Measurements from ENCODE around the gene KCNQ1.

DNA sequence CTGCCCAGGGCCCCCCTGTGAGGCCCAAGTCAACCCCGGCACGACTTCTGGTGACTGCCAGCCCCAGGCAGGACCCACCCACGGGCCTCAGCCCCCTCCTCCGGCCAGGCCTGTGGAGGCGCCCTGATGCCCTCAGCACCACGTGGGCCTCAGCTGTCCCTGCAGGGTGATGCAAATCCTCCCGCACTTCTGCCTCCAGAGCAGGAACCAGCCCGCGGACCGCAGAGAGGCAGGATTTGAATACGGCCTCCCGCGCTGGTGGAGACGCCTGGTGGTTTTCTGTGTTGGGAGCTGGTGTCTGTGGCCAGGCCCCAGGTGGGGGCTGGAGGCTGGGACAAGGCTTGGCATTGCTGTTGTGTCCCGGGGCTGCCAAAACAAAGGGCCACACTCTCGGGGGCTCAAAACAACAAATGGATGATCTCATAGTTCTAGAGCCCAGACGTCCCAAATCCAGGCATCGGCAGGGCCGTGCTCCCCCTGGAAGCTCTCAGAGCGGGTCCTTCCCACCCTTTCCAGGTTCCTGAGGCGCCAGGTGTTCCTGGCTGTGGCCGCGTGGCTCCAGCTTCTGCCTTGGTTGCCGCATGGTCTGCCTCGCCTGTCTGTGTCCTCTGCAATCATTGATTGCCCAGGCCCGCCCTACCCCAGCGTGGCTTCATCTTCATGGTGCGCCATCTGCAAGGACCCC lies 19.9 kb upstream of the KCNQ1 start:
- TF ChIP-seq CTCF (IDR thresholded peaks at IDR 0.05; ENCODE audit: insufficient read depth, low read length, poor library complexity, severe bottlenecking) (no peak), EZH2phosphoT487 (conservative IDR thresholded peaks at IDR 0.05; ENCODE audit: low read length) (no peak)
